Esophagus mucosa (tissue), 1 donor: Measurements from ENCODE around the gene PMAIP1. TPM values are rescaled to one million over a fixed set of nuclear protein-coding genes. Genes with fewer than 3 reads are reported as not detected.
"Not testable (repeated sequence)": the region's sequence is repeated elsewhere in the genome, so short reads cannot be mapped to it uniquely, and the experiment has no call there.

ENCODE experiments used
- ATAC-seq: fragments of 200-7000 bp; cut with Tn5 transposase; one replicate; pipeline ENCODE4 v1.9.1; 2020
- total RNA-seq: library from RNA; stranded (reverse); gene quantifications from one replicate; pipeline ENCODE4 v1.2.4, GENCODE V29; 2023
- donor health status: DM: yes; HTN: yes; CAD: no.

Gene PMAIP1
- total RNA-seq, 1 donor from 2014 or later = 11.6 TPM

DNA sequence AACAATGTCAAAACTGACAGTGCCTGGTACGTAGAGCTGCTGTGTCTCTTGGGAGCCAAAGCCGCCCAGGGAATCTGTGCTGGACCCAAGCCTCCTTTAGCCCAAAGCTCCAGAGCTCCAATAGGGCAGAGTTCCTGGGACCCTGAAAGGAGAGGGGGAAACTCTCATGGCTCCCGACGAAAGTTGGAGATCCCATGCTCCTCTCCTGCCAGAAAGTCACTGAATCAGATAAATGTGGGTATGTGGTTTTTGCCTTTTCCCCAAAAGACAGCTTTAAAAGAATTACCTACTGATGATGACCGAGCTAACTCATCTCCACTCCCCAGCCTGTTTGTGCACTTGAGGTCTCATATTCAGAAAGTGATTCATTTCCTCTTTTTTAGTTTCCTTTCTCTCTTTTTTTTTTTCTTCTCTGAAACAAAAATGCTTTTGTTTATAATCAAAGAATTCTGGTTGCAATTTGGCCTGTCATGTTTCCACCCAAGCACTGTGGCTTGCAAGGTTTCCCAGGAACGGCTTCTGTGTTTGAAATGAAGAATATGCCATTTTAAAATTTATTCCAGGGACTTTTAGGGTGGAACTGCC, 14.1 kb upstream of the PMAIP1 start:
- ATAC-seq = no peak

DNA sequence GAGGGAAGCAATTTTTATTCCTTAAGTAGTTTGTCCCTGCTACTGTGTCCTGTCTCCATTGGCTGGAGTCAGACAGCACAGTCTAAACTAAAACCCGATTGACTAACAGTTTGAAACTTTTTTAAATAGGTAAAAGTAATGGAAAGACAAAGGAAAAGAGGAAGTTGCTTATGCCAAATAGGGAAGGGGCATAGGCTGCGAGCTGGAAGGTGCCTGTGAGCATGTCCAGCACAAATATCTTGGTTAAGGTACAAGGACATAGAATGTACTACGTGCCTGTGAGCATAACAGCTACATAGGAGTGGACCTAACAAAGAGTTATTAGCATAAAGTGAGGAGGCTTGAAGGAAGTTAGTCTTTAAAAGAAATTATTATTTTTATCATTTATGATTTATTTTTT, 13.4 kb upstream of the PMAIP1 start:
- ATAC-seq = not testable (repeated sequence)

GRCh38 chr18:59892123-59892522, 7.7 kb upstream of the PMAIP1 start:
- no peak for ATAC-seq

- no peak for ATAC-seq
These were observed 5.8 kb upstream of the PMAIP1 start for GRCh38 chr18:59893971-59894370.

GRCh38 chr18:59897321-59897954, 2.4 kb upstream of the PMAIP1 start:
- no peak for ATAC-seq

- ATAC-seq = no peak
These were observed 1.7 kb upstream of the PMAIP1 start for GRCh38 chr18:59898093-59898492.

DNA sequence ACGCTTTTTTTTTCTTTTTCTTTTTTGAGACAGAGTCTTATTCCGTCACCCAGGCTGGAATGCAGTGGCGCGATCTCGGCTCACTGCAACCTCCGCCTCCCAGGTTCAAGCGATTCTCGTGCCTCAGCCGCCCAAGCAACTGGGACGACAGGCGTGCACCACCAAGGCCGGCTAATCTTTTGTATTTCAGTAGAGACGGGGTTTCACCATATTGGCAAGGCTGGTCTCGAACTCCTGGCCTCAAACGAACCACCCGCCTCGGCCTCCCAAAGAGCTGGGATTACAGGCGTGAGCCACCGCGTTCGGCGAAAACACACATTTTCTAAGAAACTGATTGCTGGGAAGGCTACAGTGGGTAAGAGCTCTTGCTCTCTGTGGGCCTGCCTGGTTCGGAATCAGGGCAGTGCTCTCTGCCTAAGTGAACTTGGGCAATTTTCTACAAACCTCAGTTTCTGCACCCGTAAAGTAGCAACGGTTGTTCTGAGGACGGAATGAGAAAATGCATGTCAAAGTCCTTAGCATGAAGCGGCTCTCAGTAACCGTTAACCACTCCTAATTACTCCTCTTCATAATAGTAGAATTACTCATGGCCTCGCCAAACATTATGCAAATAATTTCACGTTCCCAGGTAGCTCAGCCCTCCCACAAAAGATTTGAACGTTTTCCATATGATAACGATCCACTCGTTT, 1.0 kb upstream of the PMAIP1 start:
- ATAC-seq = peak; percentile 60

GRCh38 chr18:59900222-59901128, 679 bp downstream of the PMAIP1 start:
- ATAC-seq = peak; percentile 54

- ATAC-seq = no peak
These were observed 2.6 kb downstream of the PMAIP1 start for GRCh38 chr18:59902131-59902992.

DNA sequence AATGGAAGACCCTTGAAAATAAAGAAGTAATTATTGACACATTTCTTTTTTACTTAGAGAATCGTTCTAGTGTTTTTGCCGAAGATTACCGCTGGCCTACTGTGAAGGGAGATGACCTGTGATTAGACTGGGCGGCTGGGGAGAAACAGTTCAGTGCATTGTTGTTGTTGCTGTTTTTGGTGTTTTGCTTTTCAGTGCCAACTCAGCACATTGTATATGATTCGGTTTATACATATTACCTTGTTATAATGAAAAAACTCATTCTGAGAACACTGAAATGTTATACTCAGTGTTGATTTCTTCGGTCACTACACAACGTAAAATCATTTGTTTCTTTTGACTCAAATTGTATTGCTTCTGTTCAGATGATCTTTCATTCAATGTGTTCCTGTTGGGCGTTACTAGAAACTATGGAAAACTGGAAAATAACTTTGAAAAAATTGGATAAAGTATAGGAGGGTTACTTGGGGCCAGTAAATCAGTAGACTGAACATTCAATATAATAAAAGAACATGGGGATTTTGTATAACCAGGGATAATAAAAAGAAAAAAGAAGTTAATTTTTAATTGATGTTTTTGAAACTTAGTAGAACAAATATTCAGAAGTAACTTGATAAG, 3.3 kb downstream of the PMAIP1 start:
- no peak for ATAC-seq

- ATAC-seq = no peak
These were observed 4.3 kb downstream of the PMAIP1 start for GRCh38 chr18:59904011-59904601.

- ATAC-seq = no peak
These were observed 5.9 kb downstream of the PMAIP1 start for GRCh38 chr18:59905686-59906091.

GRCh38 chr18:59906203-59906602, 6.4 kb downstream of the PMAIP1 start:
- no peak for ATAC-seq

DNA sequence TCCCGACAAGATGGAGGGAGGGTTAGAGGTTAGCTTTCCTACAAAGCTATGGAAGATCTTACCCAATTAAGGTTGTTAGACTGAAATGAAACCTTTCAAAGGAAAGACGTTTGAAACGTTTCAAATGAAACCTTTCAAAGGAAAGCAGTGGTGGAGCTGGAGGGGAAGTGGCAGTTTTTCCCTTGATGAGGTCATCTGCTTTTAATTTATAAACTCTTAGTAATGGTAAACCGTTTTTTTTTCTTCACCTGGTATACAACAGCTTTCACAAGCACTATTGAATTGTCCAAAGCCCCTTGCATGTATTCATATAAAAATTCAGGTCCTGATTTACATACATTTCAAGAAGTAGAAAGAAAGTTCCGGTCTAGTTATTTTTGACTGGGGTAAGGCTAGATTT, 7.4 kb downstream of the PMAIP1 start:
- ATAC-seq = no peak

- no peak for ATAC-seq
These were observed 7.9 kb downstream of the PMAIP1 start for GRCh38 chr18:59907660-59908059.

DNA sequence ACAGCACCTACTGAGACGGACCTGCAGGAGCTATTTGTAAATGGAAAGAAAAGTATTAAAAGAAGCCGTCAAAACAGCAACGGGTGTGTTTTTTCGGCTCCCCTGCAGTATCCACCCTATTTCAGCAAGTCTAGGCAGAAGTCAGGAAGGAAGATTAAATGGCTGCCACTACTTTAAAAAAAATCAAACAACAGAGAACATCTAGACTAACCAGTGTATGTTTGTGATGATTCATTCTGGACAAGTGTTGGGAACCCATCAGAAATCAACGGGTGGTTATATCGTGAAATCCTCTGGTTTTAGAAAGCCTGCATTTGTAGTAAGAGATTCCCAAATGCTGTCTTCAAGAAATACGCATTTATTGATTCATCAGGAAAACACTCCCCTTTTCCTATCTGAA, 9.0 kb downstream of the PMAIP1 start:
- peak; percentile 68 for ATAC-seq

- no peak for ATAC-seq
These were observed 9.7 kb downstream of the PMAIP1 start for GRCh38 chr18:59909289-59910036.

DNA sequence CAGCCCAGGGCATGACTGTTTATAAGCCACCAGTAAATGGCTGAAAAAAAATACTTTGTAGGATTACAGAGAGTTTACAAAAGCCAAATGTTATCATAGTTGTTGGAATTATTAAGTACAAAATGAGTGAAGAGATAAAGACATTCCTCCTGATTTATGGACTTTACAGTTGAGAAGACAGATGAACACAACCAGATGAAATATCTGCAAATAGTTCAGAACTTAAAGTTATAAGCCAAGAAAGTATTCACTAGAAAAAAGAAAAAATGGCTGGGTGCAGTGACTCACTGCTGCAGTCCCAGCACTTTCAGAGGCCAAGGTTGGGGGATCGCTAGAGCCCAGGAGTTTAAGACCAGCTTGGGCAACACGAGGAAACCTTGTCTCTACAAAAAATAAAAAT, 11.2 kb downstream of the PMAIP1 start:
- no peak for ATAC-seq

DNA sequence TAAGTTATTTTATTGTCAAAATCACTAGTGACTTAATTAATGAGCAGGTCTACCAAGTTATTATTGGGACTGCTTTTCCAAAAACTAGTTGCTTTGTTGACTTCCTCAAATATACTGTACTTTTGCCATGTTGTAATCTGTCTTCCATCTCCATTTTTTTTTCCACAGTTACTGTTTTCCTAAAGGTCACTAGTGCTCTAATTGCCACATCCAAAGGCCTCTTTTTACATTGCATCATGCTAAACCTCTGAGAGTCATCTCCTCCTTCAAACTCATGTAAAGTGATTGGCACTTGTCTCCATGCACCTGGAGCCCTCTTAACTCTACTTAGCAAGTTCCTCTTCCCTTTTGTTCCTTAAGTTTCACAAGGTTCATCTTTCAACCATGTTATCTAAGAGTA, 11.8 kb downstream of the PMAIP1 start:
- no peak for ATAC-seq

- no peak for ATAC-seq
These were observed 12.3 kb downstream of the PMAIP1 start for GRCh38 chr18:59912007-59912550.
